Body of pancreas (tissue), 4 donors: ENCODE measurements around the gene SLC26A11.
"Not testable (repeated sequence)": the region's sequence is repeated elsewhere in the genome, so short reads cannot be mapped to it uniquely, and the experiment has no call there.

Experiments
- POLR2A ChIP-seq, 3 donors: fragments of 450-650 bp; IDR thresholded peaks; one replicate each; pipeline ENCODE4 v1.6.1; 2016; ENCODE audit warnings: antibody characterized with exemption in 3 of 3, mild to moderate bottlenecking in 2 of 3
- TF ChIP-seq, protein P1 (sequence below), 7 experiments: fragments of 450-650 bp in 4 of 7; fragments of 200-600 bp in 3 of 7; sonication (generic) in 3 of 7; IDR thresholded peaks; one replicate each; pipeline ENCODE4 v1.5.1; 2016 to 2019; ENCODE audit warnings: antibody characterized with exemption in 7 of 7

DNA sequence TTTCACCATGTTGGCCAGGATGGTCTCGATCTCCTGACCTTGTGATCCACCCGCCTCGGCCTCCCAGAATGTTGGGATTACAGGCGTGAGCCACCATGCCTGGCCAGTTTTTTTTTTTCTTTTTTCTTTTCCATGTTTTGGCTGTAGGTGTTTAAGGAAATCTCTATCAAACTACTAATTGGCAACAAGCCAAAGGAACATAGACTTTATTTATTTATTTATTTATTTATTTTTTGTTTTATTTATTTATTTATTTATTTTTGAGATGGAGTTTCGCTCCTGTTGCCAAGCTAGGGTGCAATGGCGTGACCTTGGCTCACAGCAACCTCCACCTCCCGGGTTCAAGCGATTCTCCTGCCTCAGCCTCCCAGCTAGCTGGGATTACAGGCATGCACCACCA is 55.6 kb downstream of the SLC26A11 start:
- TF ChIP-seq, protein P1, sequence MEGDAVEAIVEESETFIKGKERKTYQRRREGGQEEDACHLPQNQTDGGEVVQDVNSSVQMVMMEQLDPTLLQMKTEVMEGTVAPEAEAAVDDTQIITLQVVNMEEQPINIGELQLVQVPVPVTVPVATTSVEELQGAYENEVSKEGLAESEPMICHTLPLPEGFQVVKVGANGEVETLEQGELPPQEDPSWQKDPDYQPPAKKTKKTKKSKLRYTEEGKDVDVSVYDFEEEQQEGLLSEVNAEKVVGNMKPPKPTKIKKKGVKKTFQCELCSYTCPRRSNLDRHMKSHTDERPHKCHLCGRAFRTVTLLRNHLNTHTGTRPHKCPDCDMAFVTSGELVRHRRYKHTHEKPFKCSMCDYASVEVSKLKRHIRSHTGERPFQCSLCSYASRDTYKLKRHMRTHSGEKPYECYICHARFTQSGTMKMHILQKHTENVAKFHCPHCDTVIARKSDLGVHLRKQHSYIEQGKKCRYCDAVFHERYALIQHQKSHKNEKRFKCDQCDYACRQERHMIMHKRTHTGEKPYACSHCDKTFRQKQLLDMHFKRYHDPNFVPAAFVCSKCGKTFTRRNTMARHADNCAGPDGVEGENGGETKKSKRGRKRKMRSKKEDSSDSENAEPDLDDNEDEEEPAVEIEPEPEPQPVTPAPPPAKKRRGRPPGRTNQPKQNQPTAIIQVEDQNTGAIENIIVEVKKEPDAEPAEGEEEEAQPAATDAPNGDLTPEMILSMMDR (IDR thresholded peaks at IDR 0.05): not testable (repeated sequence)
- not testable (repeated sequence) for TF ChIP-seq POLR2A (IDR thresholded peaks at IDR 0.05)
